Stimulated activated CD4-positive, alpha-beta T cell treated with anti-CD3 and anti-CD28 coated beads, Interleukin-4, amount 100 ng/mL, for 1 hour (primary cell): ENCODE data around the gene PLEKHD1.
A peak's percentile ranks its signal among the peaks of the same experiment; 100 is the strongest.

Source experiments
- DNase-seq: peaks from one replicate; pipeline ENCODE4 v3.0.0-alpha.2; 2020

PLEKHD1 gene

DNA sequence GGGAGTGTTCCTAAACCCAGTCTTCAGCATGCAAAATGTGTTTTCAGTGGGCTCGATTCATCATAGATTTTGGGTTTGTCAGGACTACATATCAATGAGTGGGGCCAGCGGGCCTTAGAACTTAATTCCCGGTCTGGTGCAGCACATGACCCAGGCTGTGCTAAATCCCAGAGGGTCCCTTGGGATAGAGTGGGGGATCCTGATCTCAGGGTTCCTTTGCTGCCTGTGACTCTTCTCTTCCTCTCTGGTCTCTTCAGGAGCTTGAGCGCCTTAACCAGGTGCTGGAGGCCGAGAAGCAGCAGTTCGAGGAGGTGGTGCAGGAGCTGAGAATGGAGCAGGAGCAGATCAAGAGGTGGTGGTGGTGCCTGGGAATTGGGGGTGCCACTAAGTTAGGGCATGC lies 37.5 kb downstream of the PLEKHD1 start:
- no peak for DNase-seq

DNA sequence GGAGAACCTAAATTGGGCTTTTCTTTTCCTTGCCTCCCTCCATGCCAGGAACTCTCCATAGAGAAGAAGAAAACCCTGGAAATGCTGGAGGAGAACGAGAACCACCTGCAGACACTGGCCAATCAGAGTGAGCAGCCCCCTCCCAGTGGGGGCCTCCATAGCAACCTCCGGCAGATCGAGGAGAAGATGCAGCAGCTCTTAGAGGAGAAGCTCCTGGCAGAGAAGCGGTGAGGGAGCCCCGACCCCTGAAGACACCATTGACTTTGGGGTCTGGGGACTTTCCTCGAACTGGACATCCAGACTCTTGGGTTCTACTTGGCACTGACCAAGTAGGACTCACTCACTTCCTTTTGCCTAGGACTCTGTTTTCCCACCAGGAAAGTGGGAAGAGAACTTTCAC lies 41.4 kb downstream of the PLEKHD1 start:
- no peak for DNase-seq

GRCh38 chr14:69527635-69528034 lies 43.1 kb downstream of the PLEKHD1 start:
- no peak for DNase-seq

GRCh38 chr14:69528143-69528542 lies 43.6 kb downstream of the PLEKHD1 start:
- DNase-seq, result no peak

DNA sequence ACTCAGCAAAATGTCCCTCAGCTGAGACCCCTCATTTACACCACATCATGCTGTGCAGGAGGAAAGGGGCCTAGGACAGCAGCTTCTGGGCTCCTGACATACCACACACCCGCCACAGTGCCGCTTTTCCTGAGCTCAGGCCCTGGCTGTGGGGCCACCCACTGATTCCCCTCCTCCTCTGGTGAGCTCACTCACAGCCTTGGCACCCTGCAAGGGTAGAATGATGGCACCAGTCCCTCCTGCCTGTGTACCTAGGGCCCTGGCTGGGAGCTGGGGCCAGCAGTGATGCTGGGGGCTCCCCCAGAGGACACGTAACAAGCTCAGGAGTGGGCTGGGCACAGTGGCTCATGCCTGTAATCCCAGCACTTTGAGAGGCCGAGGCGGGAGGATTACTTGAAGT lies 44.4 kb downstream of the PLEKHD1 start:
- DNase-seq, result no peak

DNA sequence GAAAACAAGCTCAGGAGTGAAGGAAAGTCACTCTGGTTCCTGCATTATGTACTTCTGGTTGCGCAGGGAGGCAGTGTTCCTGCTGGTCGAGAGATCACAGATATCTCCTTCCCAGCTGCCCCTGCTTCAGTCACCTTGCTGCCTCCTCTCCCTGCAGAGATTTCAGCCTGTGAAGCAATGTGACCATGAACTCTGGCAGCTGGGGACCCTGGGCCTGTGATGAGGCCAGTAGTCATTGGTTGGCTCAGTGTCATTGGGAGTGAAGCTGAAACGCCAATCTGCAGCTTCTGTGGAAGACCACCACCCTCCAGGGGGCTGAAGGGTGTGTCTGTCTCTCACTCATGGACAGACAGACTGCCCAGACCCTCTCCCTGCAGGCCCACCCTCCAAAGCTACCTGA lies 45.0 kb downstream of the PLEKHD1 start:
- no peak for DNase-seq

DNA sequence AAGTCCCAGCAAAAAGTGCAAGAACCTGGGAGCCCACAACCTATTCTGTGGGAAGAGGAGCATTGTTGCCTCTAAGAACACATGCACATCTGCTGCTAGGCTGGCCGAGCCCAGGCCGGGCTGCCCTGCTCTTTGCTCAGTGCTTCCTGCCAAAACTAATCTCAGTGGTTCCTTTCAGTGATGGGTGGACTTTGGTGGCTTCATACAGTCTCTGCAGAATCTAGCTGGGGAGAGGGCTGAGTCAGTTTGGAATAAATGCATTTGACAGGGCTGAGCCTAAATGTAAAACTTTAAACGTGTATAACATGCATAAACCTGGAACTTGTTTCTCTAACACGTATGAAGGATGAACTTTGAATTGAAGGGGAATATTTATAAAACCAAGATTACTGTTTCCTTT lies 45.6 kb downstream of the PLEKHD1 start:
- DNase-seq, result no peak

DNA sequence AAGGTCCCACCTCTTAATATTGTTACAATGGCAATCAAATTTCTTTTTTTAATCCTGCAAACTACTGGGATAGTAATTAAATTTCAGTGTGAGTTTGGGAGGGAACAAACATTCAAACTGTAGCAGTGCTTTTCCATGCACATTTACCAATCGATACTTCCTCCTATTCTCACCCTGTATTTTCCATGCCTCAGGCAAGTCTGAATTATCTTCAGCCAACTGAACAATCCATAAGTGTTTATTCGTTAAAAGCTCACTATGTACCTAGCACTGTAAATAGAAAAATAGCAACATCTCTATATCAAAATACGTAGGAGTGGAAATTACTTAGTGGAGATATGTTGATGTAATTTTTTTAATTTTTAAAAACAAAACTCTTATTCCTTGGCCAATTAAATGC lies 46.6 kb downstream of the PLEKHD1 start:
- no peak for DNase-seq

GRCh38 chr14:69532561-69533340 lies 48.2 kb downstream of the PLEKHD1 start:
- no peak for DNase-seq

DNA sequence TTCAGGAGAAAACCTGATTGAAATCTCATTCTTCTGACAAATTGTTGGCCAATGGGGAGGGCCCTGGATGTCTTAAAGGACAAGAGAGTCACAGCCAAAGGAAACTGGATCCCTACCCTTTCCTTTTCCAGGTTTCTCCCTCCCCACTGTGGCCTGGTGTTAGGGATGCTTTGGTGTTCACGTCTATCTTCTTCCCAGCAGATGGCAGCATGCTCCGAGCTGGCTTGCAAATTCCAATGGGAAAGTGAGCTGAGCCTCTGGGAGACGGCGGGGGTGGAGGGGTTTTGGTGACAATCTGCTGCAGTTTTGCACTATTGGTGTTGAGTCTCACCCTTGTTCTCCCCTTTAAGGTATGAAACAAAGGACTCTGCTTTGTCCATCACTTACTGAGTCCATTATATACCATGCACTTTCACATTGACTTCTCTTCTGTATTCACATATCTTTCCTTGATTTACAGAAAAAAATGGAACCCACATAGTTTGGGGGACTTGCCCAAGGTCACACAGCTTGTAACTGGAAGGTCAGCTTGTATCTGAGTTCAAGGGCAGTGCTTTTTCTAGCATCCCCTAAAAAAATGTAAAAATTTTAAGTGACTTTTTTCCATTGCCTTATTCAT lies 50.8 kb downstream of the PLEKHD1 start:
- no peak for DNase-seq

DNA sequence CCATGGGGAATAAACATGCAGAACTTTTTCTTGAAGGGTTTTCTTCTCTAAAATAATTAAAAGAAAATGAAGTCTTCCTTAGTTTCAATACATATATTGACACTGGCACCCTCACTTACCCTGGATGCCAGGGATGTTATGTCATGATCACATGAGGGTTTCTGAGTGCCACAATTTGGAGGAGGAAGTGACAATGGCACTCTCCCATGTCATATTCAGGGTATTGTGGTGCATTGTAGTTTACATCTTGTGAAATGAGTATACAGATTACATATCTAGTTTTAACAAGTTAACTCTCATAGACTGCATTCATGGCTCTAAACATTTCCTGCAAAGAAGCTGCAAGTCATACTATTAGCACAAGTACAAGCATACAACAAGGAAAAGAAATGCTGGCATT lies 52.4 kb downstream of the PLEKHD1 start:
- DNase-seq, result no peak

DNA sequence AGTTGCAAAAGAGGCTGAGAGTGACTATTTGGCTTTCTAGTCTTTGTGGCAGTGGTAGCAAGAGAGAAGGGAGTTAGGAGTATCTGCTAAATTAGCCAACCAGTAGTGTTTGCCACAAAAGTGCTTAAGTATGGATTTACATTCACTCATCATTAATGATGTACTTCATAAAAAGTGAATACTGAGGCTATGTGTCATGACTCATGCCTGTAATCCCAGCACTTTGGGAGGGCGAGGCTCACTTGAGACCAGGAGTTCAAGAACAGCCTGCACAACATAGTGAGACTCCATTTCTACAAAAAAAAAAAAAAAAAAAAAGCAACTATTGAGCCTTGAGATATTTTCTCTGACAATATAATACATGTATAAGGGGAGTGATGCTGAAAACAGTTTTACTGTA lies 53.4 kb downstream of the PLEKHD1 start:
- DNase-seq, result no peak

DNA sequence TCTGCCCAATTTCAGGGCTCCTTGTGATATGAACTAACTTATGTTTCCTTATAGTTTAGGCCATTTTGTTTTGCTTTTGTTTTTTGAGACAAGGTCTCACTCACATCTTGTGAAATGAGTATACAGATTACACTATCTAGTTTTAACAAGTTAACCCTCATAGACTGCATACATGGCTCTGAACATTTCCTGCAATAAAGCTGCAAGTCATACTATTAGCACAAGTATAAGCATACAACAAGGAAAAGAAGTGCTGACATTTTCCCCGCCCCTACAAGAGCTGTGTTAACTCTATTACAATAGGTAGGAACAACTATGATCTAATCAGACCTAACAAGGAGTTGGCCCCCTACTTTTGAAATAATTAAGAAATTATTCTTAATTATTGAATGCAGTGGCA lies 54.2 kb downstream of the PLEKHD1 start:
- DNase-seq, result no peak

DNA sequence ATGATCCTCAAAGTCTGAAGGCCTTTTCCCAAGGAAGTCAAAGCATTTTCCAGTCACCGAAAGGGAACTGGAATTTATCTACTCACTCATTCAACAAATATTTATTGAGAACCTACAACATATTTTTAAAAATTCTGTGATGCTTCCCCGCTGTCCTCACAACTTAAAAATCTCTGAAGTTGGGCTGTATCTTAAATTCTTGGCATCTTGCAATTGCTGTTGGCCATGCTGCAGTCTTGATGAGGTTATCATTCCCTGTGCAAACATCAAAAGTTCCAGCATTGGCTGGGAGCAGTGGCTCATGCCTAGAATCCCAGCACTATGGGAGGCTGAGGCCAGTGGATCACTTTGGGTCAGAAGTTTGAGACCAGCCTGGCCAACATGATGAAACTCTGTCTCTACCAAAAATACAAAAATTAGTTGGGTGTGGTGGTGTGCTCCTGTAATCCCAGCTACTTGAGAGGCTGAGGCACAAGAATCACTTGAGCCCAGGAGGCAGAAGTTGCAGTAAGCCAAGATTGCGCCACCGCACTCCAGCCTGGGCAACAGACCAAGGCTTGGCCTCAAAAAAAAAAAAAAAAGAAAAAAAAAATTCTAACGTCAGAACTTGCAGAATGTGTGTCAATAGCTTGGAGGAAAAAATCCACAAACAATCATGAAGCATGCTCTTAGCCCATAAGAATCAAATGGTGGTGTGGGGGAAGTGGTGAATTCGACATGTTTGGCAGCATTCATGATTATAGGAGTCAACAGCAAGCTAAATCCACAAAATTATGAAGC lies 55.3 kb downstream of the PLEKHD1 start:
- no peak for DNase-seq

DNA sequence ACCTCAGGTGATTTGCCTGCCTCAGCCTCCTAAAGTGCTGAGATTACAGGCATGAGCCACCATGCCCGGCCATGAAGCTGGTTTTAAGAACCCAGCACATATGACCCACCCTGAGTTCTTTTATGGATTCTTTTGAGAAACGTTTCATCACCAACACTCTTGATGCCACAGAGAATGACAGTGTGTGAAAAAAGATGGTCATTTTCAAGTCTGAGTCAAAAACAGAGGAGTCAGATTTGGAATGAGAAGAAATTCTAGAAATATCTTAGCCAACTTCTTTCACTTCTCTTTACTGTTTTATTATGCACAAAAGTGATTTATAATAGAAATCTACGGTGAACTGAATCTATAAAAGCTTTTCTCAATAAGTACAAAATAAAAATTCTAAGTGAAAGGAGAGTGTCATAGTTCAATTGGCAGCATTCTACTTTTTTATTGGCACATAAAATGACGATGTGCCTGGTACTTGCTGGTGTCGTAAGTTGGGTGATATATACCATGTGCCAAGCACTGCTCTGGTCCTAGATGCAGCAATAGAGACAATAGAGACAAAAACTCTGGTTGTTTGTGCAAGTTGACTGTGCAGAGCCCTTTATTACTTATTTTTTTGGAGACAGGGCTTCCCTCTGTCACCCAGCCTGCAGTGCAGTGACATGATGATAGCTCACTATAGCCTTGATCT lies 56.3 kb downstream of the PLEKHD1 start:
- no peak for DNase-seq

GRCh38 chr14:69542311-69542710 lies 57.8 kb downstream of the PLEKHD1 start:
- DNase-seq, result no peak

DNA sequence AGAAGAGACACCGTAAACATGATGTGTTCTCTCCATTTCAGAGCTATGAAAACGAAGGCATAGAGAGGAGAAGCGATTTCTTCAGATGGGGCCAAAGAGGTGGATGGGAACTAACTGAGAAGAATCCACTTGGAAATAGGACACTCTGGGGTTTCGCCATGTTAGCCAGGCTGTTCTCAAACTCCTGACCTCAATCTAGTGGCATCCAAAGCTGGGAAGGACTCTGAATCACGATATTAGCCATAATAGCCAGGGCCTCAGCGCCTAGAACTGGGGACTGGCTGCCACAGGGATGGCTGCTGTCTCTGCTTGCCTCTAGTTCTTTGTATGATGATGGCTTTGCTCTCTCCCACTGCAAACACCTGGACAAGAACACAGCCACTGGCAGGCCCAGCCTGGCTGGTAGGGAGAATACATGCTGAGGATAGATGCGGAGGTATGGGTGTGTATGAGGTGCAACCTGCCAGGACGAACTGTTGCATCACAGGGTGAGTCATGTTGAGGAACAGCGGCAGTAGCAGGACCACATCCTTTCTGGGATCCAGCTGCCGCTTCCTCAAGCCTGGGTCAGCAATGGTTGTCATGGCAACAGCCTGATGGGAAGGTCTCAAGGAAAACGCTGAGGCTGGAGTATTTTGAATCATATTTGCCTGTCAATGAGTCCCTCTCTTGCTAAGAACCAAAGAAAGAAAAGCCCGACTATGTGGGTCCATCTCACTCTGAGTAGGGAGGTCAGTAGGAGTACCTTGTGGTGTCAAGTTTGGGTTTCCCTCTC lies 59.0 kb downstream of the PLEKHD1 start:
- DNase-seq, result no peak

GRCh38 chr14:69547701-69548348 lies 63.3 kb downstream of the PLEKHD1 start:
- DNase-seq, result peak; percentile 29

DNA sequence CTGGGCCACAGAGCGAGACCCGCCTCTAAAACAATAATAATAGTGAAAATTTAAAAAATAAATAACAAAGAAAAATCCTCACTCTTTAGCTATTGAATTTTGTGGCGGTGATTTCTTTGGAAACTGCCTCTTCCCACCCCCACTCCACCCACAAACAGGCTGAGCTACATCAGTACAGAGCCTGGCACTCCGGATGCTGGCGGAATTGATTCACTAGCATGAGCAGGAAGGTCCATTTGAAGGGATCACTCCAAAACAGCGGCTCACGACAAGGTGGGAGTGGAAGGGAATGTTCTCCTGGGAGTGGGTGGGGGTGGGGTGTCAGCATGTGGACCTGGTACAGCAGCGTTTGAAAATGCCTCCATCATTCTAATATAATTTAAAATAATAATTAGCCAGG lies 64.0 kb downstream of the PLEKHD1 start:
- DNase-seq, result no peak

GRCh38 chr14:69551511-69551910 lies 67.0 kb downstream of the PLEKHD1 start:
- DNase-seq, result no peak

GRCh38 chr14:69553252-69553651 lies 68.7 kb downstream of the PLEKHD1 start:
- no peak for DNase-seq

DNA sequence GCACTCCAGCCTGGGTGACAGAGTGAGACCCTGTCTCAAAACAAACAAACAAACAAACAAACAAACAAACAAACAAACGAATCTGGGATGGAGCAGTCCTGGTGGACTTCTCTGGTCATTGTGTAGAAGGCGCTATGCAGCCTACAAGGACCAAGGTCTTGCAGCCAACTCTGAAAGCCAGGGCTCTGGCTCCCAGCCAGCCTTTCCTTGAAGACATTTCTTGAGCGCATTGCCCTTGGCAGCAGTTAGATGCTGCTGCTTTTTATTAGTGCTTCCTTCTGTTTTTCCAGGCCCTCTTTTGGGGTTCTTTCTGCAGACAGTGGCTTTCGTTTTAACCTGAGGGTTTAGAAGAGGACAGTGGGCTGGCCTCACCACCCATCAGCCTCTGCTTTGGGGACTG lies 70.0 kb downstream of the PLEKHD1 start:
- no peak for DNase-seq
